HG02610 (cell line): Measurements from ENCODE around the gene SYNGAP1.

Source experiments
- ATAC-seq: cut with Tn5 transposase; IDR thresholded peaks from one replicate; pipeline ENCODE4 v1.9.1; 2021; ENCODE audit warnings: mild to moderate bottlenecking, moderate library complexity; ENCODE audit not compliant: unreplicated experiment

The SYNGAP1 gene

DNA sequence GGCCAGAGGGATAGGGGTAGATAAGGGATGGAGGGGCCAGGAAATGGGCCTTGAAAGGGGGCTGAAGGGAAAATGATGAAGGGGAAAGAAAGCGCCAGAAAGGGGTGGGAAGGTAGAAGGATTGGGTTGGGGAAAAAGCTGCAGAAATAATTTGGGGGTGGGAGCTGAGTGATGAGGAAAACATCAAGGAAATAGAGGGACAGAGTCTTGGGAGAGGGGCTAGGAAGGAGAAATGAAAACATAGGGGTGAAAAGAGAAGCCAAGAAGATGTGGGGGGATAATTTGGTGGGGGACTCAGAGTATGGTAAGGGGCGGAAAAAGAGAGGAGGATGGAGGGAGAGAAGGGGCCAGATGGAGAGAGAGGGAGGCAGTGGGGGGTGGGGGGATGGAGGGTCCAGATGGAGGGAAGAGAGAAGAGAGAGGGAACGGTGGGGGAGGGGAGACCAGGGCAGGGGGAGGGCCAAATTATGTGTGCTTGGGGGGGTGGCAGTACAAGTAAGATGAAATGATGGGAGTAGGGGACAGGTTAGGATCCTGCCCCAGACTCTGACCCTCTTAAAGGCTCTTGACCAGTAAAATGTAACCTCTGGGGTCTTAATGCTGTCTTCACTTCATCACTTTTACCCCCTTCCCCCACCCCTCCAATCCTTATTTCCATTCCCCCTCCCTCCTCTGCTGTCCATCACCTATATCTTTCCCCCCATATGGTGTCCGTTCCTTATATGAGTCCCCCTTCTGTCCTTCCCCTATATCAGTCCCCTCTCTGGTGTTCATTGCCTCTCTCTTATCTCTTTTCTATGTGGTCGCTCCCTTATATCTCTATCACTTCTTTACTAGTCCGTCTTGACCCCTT is 852 bp downstream of the SYNGAP1 start:
- ATAC-seq, result no peak

DNA sequence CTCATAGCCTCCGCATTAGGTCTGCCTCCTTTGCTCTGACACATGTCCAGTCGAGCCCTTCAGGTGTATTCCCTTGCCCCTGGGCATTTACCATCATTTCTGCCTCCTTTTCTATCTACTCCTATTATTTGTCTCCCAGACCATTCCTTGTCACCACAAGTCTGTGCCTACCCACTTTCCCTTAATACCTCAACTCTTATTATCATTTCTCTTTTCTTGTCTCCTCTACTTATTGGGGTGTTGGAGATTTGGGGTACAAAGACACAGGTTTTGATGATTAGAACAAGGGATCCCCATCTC is 1.4 kb downstream of the SYNGAP1 start:
- no peak for ATAC-seq

DNA sequence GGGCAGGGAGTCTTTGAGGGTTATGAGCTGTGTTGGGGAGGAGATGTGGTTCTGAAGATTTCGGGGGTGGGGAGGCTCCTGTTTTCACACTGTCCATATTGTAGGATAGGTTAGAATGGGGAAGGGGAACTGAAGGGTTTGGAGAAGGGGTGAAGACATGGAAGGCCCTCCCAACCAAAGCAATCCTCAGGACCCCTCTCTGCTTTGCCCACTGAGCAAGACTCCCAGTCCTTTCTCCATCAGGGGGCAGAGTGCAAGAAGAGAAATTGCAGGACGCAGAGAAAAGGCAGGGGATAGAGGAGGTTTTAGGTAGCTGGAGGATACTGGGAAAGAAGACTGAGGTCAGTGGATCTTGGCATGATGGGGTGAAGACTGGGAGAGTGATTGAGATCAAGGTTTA is 3.9 kb downstream of the SYNGAP1 start:
- ATAC-seq, result no peak

DNA sequence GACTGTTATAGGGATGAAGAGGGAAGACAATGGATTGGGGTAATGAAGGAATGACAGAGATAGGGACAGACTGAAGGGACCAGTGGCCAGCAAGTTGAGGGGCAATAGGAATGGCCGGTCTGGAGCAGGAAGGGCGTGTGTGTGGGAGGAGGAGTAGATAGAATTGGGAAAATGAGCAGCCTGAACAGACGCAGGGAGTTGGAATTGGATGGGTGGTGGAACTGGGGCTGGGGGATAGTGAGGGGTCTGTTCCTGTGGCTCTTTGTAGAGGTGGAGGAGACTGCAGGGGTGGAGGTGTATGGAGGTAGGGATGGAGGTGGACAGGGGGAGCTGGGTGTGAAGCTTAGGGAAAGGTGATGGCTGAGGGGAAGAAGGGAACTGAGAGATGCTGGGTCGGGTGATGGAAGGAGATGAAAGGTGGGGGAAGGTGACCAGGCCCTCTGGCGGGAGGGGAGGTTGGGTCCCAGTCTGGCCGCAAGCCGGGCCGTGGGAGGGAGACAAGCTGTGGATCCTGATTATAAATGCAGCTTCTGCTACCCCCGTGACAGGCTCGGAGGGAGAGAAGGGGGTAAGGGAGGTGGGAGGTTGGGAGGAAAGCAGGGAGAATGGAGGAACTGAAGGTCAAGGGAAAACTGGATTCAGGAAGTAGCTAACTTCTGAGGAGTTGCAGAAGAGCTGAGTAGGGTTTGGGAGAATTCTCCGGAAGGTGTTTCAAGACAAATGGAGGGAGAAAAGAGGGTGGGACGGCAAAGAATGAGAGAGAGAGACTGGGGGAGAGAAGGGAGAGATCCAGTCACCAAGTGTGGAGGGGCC is 5.2 kb downstream of the SYNGAP1 start:
- ATAC-seq, result no peak

DNA sequence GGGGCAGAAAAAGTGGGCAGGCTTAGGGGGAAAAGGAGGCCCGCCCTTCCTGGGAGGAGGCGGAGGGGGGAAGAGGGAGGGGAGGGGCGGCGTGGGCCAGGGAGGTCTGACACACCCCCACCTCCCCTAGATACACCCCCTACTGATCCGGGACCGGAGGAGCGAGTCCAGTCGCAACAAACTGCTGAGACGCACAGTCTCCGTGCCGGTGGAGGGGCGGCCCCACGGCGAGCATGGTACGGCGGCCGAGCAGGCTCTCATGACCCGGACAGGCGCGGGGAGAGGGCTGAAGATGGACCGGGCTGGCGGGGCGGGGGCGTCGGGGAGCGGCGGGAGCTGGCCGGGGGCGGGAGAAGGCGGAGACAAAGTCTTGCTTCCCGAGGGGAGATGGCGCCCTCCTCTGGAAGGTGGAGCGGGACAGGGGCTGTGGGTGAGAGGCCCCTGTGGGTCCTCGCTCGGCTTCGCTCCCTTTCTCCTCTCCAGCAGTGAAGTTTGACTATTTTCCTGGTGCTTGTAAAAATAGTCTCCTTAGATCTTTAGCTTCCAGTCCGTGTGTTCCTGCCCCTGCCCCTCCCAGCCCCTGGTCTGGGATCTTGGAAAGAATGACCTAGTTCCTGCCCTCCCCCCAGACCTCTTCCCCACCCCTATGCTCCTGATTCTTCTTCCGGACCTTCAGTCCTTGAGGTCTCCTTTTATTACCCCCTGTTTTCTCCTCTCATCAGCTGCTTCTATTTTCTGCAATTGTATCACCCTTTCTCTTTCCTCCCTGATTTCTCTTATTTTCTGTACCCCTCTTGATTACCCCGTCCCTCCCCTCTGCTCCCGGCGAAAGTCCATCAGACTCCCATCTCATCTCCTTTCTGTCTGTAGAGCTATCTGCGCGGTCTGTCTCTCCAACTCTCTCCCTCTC is 6.1 kb downstream of the SYNGAP1 start:
- no peak for ATAC-seq

DNA sequence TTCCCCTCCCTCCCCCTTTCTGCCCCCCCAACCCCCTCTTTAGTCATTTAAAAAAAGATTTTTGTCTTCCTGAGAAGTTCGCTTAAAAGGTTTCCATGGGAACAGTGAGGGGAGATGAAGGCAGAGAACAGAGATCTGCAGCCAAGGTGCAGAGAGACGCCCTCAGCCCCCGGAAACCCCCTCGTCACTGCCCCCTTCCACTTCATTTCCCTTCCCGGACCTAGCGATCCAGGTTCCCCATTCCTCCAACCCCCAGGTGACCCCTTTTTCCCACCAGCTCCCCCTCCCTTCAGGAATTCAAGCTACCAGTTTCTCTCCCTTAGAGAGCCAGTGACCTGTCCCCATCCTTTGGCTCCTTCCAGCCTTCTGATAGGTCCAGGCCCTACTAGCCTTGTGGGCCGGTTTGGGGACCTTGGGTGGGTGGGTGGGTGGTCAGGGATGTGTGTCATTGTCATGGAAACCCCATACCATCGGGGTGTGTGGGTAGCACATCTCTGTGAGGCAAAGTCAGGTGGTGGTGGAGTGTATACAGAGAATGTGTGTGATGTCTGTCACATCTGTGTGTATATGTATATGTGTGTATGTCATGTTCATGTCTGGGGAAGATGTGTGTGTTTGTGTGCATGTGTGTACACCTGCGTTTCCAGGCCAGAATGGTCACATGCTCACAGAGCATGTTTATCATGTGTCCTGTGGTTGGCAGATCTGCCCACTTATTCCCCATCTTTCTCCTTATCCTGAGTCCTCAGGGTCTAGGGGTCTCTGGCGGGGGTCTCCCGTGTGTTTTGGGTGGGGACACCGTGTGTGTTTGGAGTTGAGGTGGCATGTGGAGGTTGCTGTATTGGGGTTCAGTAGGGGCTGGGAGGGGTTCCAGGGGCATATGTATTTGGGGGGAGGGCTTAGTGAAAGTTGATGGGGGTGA is 7.0 kb downstream of the SYNGAP1 start:
- no peak for ATAC-seq

DNA sequence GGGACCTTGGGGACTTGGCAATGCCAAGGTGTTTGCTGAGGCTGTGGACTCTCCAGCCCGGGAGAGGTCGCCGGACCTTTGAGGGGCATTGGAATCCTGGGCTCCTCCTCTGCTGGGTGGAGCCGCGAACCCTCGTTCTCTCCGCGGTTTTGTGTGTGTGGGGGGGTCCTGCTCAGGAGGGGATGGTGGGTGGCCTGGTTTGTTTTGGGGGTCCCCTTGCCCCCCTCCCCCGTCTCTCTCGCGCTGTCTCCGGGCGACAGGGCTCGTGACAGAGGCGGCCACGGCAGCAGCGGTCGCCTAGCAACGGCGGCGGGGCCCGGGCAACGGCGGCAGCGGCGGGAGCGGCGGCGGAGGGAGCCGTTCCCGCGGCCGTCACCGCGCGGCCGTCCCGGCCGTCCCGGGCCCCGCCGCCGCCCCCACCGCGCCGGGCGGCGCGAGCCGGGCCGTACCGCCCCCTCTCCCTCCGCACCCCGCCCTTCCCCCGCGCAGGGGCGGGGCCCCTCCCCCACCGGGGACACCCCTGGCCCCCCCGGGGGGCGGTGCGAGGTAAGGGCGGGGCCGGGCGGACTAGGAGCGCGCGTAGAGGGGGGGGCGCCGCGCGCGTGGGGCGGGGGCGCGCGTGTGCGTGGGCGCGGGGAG is 7.8 kb downstream of the SYNGAP1 start:
- no peak for ATAC-seq

DNA sequence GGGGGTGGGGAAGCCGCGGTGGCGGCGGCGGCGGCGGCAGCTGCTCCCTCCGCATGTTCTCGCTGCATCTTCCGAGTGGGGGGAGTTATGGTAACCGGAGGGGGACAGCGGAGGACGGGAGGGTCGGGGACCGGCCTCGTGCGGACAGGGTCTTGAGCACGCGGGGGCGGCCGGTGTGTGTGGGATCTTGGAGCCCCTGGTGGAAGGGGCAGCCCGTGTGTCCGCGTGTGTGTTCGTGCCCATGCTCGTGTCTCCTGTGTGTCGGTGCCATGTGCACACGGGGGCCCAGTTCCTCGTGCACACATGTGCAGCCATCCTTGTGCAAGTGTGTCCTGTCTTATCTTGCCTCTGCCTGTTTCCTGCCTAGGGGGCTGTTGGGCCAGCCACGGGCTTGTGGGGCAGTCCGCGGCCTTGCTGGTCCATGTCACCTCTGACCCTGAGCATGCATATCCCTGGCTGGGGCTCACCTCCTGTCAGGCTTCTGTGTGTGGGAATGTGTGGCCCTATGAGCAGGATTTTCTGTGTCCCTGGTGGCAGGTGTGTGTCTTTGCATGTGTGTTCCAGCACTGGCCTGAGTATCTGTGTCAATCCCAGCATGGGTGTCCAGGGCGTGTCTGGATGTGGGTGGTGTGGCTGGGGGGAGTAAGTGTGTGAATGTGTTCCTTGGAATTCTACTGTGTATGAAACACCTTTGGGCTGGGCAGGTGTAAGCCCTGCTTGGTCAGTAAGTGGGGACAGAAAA is 8.5 kb downstream of the SYNGAP1 start:
- no peak for ATAC-seq

DNA sequence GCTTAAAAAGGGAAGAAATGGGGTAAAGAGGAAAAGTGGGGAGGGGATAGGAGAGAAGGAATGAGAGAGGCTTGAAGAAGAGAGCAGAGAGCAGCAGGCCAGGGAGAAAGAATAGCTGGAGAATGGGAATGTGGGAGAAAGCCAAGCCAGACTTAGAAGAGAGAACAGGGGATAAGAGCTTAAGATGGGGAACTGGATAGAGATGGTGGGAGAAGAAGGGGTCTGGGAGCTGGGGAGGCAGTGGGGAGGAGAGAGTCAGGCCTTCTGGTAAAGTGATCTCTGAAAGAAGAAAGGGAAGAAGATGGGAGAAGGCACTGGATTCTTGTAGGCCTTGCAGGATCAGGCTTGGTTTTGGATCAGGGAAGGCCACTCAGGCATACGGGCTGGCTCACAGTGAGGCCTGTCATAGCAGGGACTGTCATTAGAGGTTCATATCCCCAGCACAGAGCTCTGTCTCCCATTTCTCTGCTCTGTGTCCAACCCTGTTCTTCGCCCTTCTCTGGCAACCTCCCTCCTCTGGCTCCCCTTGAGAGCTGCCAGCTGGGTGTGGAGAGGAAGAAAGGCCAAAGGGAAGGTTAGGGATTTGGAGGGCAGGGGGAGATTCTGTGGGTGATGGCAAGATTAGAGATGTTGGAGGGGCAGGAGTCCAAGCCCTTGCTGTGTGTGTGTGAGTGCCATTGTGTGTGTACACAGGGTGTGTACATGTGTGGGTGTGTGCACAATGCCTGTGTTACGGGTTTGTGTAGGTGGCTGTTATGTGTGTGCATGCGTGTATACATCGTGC is 9.3 kb downstream of the SYNGAP1 start:
- no peak for ATAC-seq

DNA sequence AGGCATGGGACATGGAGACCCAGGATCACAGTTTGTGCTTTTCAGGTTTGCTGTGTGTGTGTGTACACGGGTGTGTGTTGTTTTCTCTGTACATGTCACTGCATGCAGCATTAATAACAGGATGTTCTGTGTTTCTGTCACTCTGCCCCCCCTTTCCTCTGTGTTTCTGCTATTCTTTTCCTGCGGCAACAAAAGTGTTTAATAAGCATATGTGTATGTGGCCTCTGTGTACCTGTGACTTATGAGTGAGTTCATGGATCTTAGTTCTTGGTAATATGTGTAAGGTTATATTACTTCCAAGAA is 9.8 kb downstream of the SYNGAP1 start:
- ATAC-seq, result no peak

DNA sequence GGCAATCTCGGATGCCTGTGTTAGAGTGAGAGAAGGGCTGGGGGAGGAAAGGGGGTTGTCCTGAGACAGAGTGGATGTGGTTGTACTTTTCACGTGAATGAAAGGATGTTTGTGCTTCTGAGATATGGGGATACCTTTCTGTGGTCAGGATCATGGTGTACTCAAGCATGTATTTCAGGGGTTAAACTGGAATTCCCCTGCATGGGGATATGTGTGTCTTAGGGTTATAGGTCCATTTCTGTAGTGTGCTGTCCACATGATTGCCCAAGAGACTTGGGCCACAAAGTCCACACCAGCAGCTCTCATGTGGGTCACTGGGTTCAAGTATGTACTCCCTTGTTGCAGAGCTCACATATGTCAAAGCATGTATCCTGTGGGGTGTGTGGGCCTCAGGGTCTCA is 10.5 kb downstream of the SYNGAP1 start:
- ATAC-seq, result no peak

DNA sequence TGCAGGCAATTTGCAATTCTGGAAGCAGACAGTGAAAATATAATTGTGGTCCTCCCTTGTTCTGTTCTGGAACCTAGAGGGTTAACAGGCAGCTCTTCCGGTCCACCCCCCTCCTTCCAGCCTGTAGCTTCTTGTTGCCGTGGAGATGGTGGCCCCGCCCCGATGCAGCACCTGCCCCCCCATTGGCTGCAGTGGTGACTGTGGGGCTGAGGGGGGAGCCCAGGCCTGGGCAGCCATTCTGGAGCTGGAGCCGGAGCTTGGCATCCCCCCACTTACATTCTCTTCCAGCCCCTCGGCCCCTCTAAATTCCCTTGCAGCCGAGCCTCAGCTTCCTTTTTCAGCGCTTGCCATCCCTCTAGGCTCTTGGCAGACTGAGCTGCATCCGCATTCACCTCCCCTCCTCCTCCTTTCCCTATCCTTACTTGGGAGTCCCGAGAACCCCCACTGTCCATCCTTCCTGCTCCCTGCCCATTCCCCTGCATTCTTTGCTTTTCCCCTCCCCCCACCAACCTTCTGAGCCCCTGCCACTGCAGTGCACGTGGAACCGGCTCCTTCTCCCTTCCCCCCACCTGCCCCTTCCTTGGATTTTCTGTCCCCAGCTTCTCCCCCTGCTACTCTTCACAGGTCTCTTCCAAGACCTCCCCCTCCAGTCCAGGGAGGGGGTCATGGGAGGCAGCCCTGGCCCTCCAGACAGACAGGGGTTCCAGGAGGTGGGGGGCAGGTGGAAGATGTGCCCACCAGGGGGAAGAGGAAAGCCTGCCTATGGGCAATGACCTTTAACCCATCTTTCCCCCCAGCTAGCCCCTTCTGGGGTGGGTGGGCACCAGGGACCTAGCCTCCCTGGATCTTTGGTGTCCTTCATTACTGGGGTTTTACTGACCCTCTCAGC is 11.4 kb downstream of the SYNGAP1 start:
- ATAC-seq, result peak; percentile 42

DNA sequence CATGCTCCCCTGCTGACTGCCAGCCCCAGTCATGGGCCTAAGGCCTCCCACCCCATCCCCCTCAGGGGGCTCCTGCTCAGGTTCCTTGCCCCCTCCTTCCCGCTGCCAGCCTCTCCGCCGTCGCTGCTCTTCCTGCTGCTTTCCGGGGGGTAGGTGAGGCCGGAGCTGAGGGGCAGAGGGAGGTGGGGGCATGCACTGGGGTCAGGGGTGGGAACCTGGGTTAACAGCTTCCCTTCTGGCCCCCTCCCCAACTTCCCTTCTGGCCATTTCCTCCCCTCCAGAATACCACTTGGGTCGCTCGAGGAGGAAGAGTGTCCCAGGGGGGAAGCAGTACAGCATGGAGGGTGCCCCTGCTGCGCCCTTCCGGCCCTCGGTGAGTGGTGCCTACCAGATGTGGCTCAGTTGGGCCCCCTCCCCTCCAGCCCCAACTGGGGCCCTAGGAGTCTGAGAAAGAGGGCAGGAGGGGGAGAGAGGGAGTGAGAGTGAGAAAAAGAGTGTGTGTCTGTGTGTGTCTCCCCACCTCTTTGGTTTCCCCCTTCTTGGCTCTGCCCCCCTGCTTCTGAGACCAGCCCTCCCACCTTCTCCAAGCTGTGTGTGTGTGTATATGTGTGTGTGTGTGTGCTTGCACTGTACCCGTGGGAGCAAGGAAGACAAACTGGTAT is 12.1 kb downstream of the SYNGAP1 start:
- no peak for ATAC-seq

DNA sequence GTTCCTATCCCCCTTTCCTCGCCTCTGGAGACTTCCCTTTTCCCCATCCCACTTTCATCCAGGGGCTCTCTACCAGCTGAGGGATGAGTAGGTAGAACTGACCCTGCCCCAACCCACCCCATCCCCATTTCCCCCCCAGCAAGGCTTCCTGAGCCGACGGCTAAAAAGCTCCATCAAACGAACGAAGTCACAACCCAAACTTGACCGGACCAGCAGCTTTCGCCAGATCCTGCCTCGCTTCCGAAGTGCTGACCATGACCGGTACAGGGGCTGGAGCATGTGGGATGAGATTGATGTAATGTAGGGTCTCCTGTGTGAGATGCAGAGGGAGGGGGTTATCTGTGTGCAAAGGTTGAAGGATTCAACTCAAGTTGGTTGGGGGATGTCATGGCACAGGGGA is 12.7 kb downstream of the SYNGAP1 start:
- no peak for ATAC-seq

DNA sequence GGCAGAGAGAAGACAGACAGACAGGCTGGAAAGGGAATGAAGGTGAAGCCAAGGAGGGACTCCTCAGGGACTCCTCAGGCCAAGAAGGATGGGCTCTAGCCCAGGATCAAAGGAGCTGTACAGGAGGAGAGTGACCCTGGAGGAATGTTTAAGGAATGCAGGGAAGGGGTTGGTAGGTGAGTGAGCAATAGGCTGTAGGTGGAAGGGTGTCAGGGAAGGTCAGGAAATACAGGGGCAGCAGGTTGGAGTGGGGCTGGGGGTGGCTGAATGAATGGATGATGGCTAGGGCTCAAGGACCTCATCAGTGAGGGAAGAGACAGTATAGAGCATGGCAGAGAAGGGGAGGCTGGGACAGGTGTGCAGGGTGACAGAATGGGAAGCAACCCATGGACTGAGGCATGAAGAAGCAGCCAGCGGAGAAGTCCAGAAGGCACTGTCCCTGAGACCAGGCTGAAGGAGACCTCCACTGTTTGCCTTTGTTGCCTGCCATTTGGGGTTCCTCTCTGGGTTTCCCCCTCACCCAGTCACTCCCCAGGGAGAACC is 13.2 kb downstream of the SYNGAP1 start:
- no peak for ATAC-seq

DNA sequence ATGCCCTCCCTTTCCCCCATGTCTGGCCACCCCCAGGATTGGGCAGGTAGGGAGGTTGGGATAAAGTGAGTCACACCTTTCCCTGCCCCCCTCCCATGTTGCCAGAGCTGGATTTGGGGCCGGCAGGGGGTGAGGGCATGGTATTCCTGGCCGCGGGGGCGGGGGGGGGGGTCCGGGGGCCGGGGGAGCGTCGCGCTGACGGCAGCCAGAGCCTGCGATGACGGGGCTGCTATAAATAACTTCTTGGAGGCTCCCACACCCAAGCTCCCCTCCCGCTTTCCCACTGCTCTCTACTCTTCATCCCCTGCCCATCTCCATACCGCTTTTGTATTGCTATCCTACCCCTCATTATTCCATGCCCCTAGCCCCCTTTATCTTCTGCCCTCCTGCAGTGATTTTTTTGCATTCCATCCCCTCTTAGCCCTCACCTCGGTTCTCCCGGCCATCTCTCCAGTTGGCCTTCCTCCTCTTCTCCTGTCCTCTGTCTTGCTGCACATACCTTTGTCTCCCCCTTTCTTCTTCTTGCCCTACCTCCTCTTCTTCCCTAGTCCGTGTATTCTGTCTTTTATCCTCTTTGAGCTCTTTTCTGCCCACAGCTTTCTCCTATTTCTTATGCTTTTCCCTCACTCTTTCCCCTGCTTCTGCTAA is 13.8 kb downstream of the SYNGAP1 start:
- no peak for ATAC-seq
